Body of pancreas (tissue), 4 donors: Measurements from ENCODE around the gene ZDHHC22.

Source experiments
- POLR2A ChIP-seq, 3 donors: fragments of 450-650 bp; IDR thresholded peaks; one replicate each; pipeline ENCODE4 v1.6.1; 2016; ENCODE audit warnings: antibody characterized with exemption in 3 of 3, mild to moderate bottlenecking in 2 of 3
- TF ChIP-seq, protein P1 (sequence below), 7 experiments: fragments of 450-650 bp in 4 of 7; fragments of 200-600 bp in 3 of 7; sonication (generic) in 3 of 7; IDR thresholded peaks; one replicate each; pipeline ENCODE4 v1.5.1; 2016 to 2019; ENCODE audit warnings: antibody characterized with exemption in 7 of 7

DNA sequence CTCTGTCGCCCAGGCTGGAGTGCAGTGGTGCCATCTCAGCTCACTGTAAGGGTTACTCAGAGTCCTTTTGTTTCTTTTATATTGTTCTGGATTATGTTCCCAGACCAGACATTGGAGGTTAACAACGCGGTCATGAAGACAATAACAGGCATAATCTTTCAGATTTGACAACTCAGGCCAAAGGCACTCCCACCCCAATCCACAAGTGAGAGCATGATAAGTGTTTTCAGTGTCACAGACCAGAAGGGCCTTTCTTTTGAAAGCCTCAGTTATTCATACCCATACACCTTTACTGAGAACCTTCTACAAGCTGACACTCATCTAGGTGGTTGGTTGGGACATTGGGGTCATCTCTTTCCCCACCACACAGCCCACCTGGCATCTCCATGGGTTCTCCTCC lies 37.1 kb upstream of the ZDHHC22 start:
- TF ChIP-seq POLR2A (IDR thresholded peaks at IDR 0.05) = no peak
- TF ChIP-seq, protein P1, sequence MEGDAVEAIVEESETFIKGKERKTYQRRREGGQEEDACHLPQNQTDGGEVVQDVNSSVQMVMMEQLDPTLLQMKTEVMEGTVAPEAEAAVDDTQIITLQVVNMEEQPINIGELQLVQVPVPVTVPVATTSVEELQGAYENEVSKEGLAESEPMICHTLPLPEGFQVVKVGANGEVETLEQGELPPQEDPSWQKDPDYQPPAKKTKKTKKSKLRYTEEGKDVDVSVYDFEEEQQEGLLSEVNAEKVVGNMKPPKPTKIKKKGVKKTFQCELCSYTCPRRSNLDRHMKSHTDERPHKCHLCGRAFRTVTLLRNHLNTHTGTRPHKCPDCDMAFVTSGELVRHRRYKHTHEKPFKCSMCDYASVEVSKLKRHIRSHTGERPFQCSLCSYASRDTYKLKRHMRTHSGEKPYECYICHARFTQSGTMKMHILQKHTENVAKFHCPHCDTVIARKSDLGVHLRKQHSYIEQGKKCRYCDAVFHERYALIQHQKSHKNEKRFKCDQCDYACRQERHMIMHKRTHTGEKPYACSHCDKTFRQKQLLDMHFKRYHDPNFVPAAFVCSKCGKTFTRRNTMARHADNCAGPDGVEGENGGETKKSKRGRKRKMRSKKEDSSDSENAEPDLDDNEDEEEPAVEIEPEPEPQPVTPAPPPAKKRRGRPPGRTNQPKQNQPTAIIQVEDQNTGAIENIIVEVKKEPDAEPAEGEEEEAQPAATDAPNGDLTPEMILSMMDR (IDR thresholded peaks at IDR 0.05) = no peak
